Midbrain (tissue), 1 donor: ENCODE results near the gene GRAMD2A.

ENCODE experiments used
- DNase-seq: peaks from one replicate; lab custom pipeline; 2025; lab: John Stamatoyannopoulos, UW

GRAMD2A gene

GRCh38 chr15:72197460-72198355 is at the start of gene GRAMD2A:
Gene GRAMD2A (minus strand): TSS chr15:72197787.
- peak; percentile 14 for DNase-seq

- DNase-seq: no peak
These were observed 45.3 kb upstream of the GRAMD2A start for GRCh38 chr15:72242775-72243370.

- no peak for DNase-seq
These were observed 42.1 kb upstream of the GRAMD2A start for GRCh38 chr15:72239652-72240051.

- no peak for DNase-seq
These were observed 41.0 kb upstream of the GRAMD2A start for GRCh38 chr15:72238586-72238985.

GRCh38 chr15:72237853-72238224 is 40.3 kb upstream of the GRAMD2A start:
- no peak for DNase-seq

GRCh38 chr15:72237029-72237852 is 39.7 kb upstream of the GRAMD2A start:
- no peak for DNase-seq

- no peak for DNase-seq
These were observed 38.9 kb upstream of the GRAMD2A start for GRCh38 chr15:72236381-72237003.

- DNase-seq: no peak
These were observed 37.7 kb upstream of the GRAMD2A start for GRCh38 chr15:72235298-72235697.

GRCh38 chr15:72233769-72234168 is 36.2 kb upstream of the GRAMD2A start:
- no peak for DNase-seq

GRCh38 chr15:72231833-72232478 is 34.4 kb upstream of the GRAMD2A start:
- DNase-seq: no peak

- peak; percentile 87 for DNase-seq
These were observed 33.7 kb upstream of the GRAMD2A start, which contains the start of gene PKM for GRCh38 chr15:72231066-72231832. Gene PKM (minus strand): TSS chr15:72231190. CDS start chr15:72219097, 12,093 bp downstream.

- DNase-seq: peak; percentile 90
These were observed 32.8 kb upstream of the GRAMD2A start for GRCh38 chr15:72230197-72231065.

GRCh38 chr15:72229947-72230196 is 32.3 kb upstream of the GRAMD2A start:
- no peak for DNase-seq

GRCh38 chr15:72229076-72229946 is 31.7 kb upstream of the GRAMD2A start:
- no peak for DNase-seq

- no peak for DNase-seq
These were observed 30.1 kb upstream of the GRAMD2A start for GRCh38 chr15:72227720-72228119.

- DNase-seq: no peak
These were observed 29.6 kb upstream of the GRAMD2A start for GRCh38 chr15:72227192-72227586.

GRCh38 chr15:72223278-72223677 is 25.7 kb upstream of the GRAMD2A start:
- no peak for DNase-seq

GRCh38 chr15:72222393-72222792 is 24.8 kb upstream of the GRAMD2A start:
- DNase-seq: no peak

GRCh38 chr15:72220687-72221086 is 23.1 kb upstream of the GRAMD2A start:
- DNase-seq: no peak
